ENCODE results near the gene KLK15. TPM values are rescaled to one million over a fixed set of nuclear protein-coding genes. Genes with fewer than 3 reads are reported as not detected.

KLK15 gene
- total RNA-seq, 1 donor from 2014 or later, result not detected

DNA sequence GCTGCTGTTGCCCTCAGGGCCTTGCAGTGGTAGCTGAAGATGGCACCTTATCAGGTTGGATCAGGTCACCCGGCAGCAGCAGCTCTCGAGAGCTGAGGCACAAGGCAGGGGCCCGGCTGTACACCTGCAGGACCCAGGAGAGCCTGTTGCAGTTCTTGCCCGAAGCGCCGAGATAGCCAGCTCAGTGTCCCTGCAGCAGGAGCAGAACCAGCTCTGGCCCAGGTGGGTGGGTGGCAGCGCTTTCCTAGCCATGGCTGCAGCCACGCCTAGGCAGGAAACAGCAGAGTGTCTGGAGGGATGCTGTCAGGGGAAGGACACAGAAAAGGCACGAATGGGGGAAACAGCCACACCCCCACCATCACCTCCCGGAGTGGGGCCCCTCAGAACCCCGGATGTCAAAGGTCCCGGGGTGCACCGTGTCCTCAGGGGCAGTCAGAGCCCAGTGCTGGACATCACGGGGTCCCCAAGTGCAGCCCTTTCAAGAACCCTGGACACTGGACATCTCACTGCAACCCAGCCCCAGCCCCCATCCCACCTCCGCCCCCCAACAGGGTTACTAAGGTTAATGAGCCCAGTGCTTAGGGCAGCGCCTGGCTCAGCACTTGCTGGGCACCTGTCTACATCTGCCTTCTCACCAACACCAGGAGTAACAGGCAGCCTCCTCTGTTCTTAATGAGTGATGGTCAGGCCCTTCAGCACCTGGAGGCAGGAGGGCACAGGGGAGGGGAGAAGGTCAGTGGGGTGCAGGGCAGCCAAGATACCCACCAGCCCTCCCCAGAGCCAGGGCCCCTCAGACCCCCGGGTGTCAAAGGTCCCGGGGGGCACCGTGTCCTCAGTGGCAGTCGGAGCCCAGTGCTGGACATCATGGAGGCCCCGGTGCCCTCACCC lies 34.5 kb downstream of the KLK15 start:
- H3K4me3 Mint-ChIP-seq (ENCODE audit: unreplicated experiment), result no peak overlapping the region
- peaks cover 16% of the 10 kb centered on the region for H3K36me3 Mint-ChIP-seq (ENCODE audit: low read depth, unreplicated experiment)
- Histone ChIP-seq H3K36me3 (ENCODE audit: insufficient read depth, low read length) (peaks cover 17% of the 10 kb centered on the region), H3K79me2 (ENCODE audit: insufficient read depth, low read length) (peaks cover 55% of the 10 kb centered on the region), H3K9ac (ENCODE audit: low read length) (no peak overlapping the region), H4K20me1 (ENCODE audit: insufficient read depth, low read length) (peaks cover 84% of the 10 kb centered on the region), H3K9me3 (ENCODE audit: insufficient read depth, low read depth, low read length) (no peaks in the 10 kb centered on the region), H3K4me3 (ENCODE audit: insufficient read depth, low read depth, low read length) (no peak overlapping the region), H3K4me2 (ENCODE audit: low read length) (no peak overlapping the region), H2AFZ (ENCODE audit: low read depth, low read length) (no peak overlapping the region), H3K27ac (ENCODE audit: low read depth, low read length) (no peak overlapping the region), H3K27me3 (ENCODE audit: insufficient read depth, low read length) (no peaks in the 10 kb centered on the region), H3K4me1 (ENCODE audit: insufficient read depth, low read length) (peaks cover 8% of the 10 kb centered on the region)
- H3K4me1 Mint-ChIP-seq (ENCODE audit: low read depth, unreplicated experiment), result peaks cover 11% of the 10 kb centered on the region
- TF ChIP-seq, protein P1, sequence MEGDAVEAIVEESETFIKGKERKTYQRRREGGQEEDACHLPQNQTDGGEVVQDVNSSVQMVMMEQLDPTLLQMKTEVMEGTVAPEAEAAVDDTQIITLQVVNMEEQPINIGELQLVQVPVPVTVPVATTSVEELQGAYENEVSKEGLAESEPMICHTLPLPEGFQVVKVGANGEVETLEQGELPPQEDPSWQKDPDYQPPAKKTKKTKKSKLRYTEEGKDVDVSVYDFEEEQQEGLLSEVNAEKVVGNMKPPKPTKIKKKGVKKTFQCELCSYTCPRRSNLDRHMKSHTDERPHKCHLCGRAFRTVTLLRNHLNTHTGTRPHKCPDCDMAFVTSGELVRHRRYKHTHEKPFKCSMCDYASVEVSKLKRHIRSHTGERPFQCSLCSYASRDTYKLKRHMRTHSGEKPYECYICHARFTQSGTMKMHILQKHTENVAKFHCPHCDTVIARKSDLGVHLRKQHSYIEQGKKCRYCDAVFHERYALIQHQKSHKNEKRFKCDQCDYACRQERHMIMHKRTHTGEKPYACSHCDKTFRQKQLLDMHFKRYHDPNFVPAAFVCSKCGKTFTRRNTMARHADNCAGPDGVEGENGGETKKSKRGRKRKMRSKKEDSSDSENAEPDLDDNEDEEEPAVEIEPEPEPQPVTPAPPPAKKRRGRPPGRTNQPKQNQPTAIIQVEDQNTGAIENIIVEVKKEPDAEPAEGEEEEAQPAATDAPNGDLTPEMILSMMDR (IDR thresholded peaks at IDR 0.05; ENCODE audit: insufficient read depth, low read depth, low read length), result no peak
- no peak for TF ChIP-seq EZH2 (IDR thresholded peaks at IDR 0.05; ENCODE audit: insufficient read depth, low read length)
- DNase-seq (ENCODE audit: low read depth) (no peak), FAIRE-seq (no peak)
- no peaks in the 10 kb centered on the region for H3K27me3 Mint-ChIP-seq (ENCODE audit: low read depth, unreplicated experiment)
- peaks cover 2% of the 10 kb centered on the region for H3K9me3 Mint-ChIP-seq (ENCODE audit: unreplicated experiment)
- no peak overlapping the region for H3K27ac Mint-ChIP-seq (ENCODE audit: unreplicated experiment)

DNA sequence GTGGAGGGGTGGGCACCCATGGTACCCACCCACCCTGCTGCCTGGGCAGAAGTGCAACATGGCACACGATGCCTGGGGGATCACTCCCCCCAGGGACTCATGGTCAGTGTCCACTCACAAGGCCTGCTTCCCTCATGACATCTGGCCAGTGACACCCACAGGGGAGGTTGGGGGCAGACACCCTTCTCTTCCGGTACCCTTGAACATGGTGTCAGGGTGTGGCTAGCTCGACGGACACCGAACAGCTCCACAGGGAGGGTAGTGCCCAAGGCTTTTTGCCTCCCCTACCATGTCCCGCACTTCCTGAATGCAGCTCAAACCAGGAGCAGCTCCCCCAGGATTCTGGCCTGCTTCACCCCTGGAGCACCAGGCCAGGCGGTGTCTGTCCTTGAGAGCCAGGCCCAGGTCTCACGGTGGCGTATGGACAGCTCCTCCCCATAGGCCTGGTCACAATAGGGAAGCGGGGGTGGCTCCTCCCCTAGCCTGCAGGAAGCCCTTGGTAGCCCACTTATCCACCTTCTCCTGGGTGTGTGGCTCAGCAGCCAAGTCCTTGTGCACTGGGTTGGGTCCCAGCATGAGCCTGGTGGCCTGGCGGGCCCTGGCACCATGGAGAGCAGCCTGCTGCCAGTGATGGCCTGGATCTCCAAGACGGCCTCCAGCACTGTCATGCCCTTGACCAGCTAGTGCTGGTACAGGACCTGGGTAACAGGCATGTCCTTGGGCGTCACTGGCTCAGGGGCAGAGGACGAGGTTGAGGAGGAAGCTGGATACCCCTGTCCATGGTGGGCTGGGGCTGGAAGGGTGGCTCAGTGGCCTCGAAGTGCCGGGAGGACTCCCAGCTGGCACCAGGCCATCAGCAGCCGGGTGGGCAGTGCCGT lies 35.4 kb downstream of the KLK15 start:
- Mint-ChIP-seq H3K27me3 (ENCODE audit: low read depth, unreplicated experiment) (no peaks in the 10 kb centered on the region), H3K9me3 (ENCODE audit: unreplicated experiment) (peaks cover 2% of the 10 kb centered on the region), H3K36me3 (ENCODE audit: low read depth, unreplicated experiment) (peaks cover 16% of the 10 kb centered on the region), H3K4me3 (ENCODE audit: unreplicated experiment) (no peak overlapping the region), H3K4me1 (ENCODE audit: low read depth, unreplicated experiment) (peaks cover 10% of the 10 kb centered on the region), H3K27ac (ENCODE audit: unreplicated experiment) (no peak overlapping the region)
- Histone ChIP-seq H3K4me3 (ENCODE audit: insufficient read depth, low read depth, low read length) (no peak overlapping the region), H3K36me3 (ENCODE audit: insufficient read depth, low read length) (peaks cover 17% of the 10 kb centered on the region), H3K4me2 (ENCODE audit: low read length) (no peak overlapping the region), H3K9me3 (ENCODE audit: insufficient read depth, low read depth, low read length) (no peaks in the 10 kb centered on the region), H3K27ac (ENCODE audit: low read depth, low read length) (no peak overlapping the region), H3K79me2 (ENCODE audit: insufficient read depth, low read length) (peaks cover 46% of the 10 kb centered on the region), H3K4me1 (ENCODE audit: insufficient read depth, low read length) (peaks cover 6% of the 10 kb centered on the region), H4K20me1 (ENCODE audit: insufficient read depth, low read length) (peaks cover 75% of the 10 kb centered on the region), H2AFZ (ENCODE audit: low read depth, low read length) (no peak overlapping the region), H3K9ac (ENCODE audit: low read length) (no peak overlapping the region), H3K27me3 (ENCODE audit: insufficient read depth, low read length) (no peaks in the 10 kb centered on the region)
- no peak for DNase-seq (ENCODE audit: low read depth)
- FAIRE-seq, result no peak
- TF ChIP-seq EZH2 (IDR thresholded peaks at IDR 0.05; ENCODE audit: insufficient read depth, low read length), result no peak
- TF ChIP-seq, protein P1 (IDR thresholded peaks at IDR 0.05; ENCODE audit: insufficient read depth, low read depth, low read length), result no peak

All from astrocyte (in vitro differentiated cells and primary cell).